NK-92 treated with Interleukin-12 subunit alpha and Interleukin-12 subunit beta, amount 100 ng/mL, for 24 hours (cell line): ENCODE measurements around the gene ARAF.
"Not testable (repeated sequence)": the region's sequence is repeated elsewhere in the genome, so short reads cannot be mapped to it uniquely, and the experiment has no call there.

Experiments
- DNase-seq: peaks from one replicate; lab custom pipeline; 2025; lab: John Stamatoyannopoulos, UW

The ARAF gene

GRCh38 chrX:47586043-47586787, 25.2 kb downstream of the ARAF start:
- no peak for DNase-seq

- no peak for DNase-seq
Observed at GRCh38 chrX:47587091-47587891, 26.3 kb downstream of the ARAF start.

GRCh38 chrX:47587906-47588735, 27.1 kb downstream of the ARAF start:
- no peak for DNase-seq

- DNase-seq, result no peak
Observed at GRCh38 chrX:47590984-47591383, 30.0 kb downstream of the ARAF start.

GRCh38 chrX:47593522-47593921, 32.5 kb downstream of the ARAF start:
- no peak for DNase-seq

GRCh38 chrX:47595716-47596251, 34.8 kb downstream of the ARAF start:
- DNase-seq, result no peak

GRCh38 chrX:47596256-47596655, 35.3 kb downstream of the ARAF start:
- no peak for DNase-seq

GRCh38 chrX:47597222-47597621, 36.2 kb downstream of the ARAF start:
- no peak for DNase-seq

GRCh38 chrX:47603125-47603524, 42.1 kb downstream of the ARAF start:
- not testable (repeated sequence) for DNase-seq

- no peak for DNase-seq
Observed at GRCh38 chrX:47605024-47605423, 44.0 kb downstream of the ARAF start.

GRCh38 chrX:47607091-47607490, 46.1 kb downstream of the ARAF start:
- DNase-seq, result no peak

GRCh38 chrX:47608130-47608810, 47.3 kb downstream of the ARAF start:
- no peak for DNase-seq

GRCh38 chrX:47610511-47610910, 49.5 kb downstream of the ARAF start:
- DNase-seq, result no peak

GRCh38 chrX:47611489-47611888, 50.5 kb downstream of the ARAF start:
- no peak for DNase-seq

GRCh38 chrX:47611926-47612325, 50.9 kb downstream of the ARAF start:
- DNase-seq, result no peak

- no peak for DNase-seq
Observed at GRCh38 chrX:47612418-47612817, 51.4 kb downstream of the ARAF start.

GRCh38 chrX:47613082-47613481, 52.1 kb downstream of the ARAF start:
- DNase-seq, result no peak

- DNase-seq, result no peak
Observed at GRCh38 chrX:47614618-47615017, 53.6 kb downstream of the ARAF start.

- DNase-seq, result no peak
Observed at GRCh38 chrX:47618923-47619485, 58.0 kb downstream of the ARAF start.

- no peak for DNase-seq
Observed at GRCh38 chrX:47619486-47620302, 58.7 kb downstream of the ARAF start, which contains the start of gene SYN1. SYN1 (minus strand) TSS chrX:47619857; CDS start chrX:47619728, 129 bp downstream.
